Kasumi-1 (cell line): Measurements from ENCODE around the gene TLCD3B.

Source experiments
- DNase-seq, 2 experiments: peaks; one replicate each; lab custom pipeline; 2025; lab: John Stamatoyannopoulos, UW

TLCD3B gene

DNA sequence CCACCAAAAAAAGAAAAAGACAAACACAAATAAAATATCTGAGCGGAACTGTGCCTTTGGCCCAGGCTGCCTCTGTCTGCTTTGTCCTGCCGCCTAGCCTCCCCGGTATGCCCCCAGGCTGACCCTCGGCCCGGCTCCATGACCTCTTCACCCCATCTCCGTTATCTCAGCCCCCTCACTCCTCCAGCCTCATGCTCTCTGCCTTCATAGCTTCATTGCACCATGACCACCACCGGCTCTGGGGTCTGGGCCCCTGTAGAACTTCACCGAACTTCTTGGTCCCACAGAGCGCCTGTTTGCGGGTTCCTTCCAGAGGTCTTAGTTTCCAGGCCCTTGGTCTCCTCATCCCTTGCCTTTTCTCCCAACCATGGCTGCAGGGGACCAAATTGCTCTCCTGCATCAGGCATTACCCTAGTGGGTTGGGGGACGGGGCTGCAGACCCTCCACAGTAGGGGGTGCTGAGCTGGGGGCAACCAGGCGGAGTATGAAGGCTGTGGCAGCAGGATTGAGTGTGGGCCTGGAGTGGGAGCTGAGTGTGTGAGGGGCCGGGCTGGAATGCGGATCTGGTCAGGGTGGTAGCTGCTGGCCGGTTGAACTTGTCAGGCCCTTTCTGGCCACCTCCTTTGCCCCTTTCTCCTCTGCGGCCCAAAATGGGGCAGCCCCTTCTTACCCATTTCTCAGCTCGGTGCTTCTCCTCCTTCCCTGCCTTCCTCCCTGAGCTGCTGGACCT is 42.6 kb downstream of the TLCD3B start:
- DNase-seq, result no peak

GRCh38 chr16:29987371-29988085 is 43.5 kb downstream of the TLCD3B start:
- DNase-seq, result no peak

DNA sequence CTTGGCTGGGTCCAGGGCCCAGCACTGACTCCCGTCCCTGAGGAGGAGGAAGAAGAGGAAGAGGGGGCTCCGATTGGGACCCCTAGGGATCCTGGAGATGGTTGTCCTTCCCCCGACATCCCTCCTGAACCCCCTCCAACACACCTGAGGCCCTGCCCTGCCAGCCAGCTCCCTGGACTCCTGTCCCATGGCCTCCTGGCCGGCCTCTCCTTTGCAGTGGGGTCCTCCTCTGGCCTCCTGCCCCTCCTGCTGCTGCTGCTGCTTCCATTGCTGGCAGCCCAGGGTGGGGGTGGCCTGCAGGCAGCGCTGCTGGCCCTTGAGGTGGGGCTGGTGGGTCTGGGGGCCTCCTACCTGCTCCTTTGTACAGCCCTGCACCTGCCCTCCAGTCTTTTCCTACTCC is 44.1 kb downstream of the TLCD3B start:
- no peak for DNase-seq

DNA sequence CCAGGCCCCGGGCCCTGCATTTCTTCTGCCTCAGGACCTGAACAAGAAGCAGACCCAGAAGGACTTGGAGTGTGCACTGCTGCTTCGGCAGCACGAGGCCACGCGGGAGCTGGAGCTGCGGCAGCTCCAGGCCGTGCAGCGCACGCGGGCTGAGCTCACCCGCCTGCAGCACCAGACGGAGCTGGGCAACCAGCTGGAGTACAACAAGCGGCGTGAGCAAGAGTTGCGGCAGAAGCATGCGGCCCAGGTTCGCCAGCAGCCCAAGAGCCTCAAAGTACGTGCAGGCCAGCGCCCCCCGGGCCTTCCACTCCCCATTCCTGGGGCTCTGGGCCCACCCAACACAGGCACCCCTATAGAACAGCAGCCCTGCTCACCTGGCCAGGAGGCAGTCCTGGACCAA is 44.8 kb downstream of the TLCD3B start:
- DNase-seq, result no peak

- no peak for DNase-seq
Measured at GRCh38 chr16:29985271-29985811, 45.7 kb downstream of the TLCD3B start.

- no peak for DNase-seq
Measured at GRCh38 chr16:29984764-29985147, 46.3 kb downstream of the TLCD3B start.

DNA sequence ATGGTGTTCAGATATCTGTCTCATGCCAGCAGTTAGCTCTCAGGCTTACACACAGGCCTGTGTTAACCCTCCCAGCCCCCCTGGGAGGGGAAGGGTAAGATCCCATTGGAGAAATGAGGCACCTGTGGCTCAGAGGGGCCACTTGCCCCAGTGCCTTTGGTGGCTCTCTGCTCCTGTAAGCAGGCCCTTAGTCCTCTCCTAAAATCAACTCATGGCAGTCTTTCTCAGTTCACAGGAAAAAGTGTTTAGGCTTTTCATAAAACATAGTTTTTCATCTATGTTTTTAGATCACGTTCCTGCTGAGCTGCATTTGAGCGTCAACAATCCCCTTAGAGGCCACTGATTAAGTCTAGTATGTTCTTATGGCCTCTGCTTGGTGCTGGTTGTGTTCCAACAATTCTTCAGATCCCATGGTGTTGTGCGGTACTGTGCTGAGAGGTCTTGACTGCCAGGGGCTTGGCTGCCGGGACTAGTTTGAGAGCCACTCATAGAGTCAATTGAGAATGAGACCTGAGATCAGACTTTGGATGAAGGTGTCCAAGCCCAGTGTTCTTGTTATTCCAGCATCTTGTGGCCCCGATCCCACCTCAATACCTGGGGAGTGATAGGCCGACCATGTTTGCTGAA is 46.8 kb downstream of the TLCD3B start:
- DNase-seq, result no peak

DNA sequence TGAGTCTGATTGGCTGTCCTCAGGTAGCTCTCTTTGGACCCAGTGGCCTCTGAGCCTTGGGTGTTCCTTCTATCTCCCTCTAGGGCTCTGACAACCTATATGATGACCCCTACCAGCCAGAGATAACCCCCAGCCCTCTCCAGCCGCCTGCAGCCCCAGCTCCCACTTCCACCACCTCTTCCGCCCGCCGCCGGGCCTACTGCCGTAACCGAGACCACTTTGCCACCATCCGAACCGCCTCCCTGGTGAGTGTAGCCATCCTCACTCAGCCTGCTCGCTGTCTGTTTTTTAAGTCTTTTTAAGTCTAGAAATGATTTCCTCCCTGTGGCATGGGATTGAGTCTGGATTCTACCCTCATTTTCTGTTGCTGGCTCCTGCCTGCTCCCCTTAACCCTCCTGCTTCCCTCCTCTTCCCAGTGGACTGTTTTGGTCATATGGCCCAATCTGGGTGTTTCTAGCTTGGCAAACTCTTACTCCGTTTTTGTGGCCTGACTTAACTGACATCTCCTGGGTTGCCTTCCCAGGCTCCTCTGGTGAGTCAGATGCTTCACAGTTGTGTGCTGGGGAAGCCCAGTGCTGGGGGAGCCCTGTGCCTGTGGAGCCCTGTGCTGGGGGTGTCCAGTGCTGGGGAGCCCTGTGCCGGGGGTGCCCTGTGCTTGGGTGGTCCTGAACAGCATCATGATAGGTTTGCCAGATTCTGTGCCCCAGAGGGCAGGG is 47.5 kb downstream of the TLCD3B start:
- no peak for DNase-seq

- no peak for DNase-seq
Measured at GRCh38 chr16:29982560-29983419, 48.3 kb downstream of the TLCD3B start.

- no peak for DNase-seq
Measured at GRCh38 chr16:29978564-29979270, 52.4 kb downstream of the TLCD3B start.

GRCh38 chr16:29978081-29978480 is 53.0 kb downstream of the TLCD3B start:
- DNase-seq, result no peak

DNA sequence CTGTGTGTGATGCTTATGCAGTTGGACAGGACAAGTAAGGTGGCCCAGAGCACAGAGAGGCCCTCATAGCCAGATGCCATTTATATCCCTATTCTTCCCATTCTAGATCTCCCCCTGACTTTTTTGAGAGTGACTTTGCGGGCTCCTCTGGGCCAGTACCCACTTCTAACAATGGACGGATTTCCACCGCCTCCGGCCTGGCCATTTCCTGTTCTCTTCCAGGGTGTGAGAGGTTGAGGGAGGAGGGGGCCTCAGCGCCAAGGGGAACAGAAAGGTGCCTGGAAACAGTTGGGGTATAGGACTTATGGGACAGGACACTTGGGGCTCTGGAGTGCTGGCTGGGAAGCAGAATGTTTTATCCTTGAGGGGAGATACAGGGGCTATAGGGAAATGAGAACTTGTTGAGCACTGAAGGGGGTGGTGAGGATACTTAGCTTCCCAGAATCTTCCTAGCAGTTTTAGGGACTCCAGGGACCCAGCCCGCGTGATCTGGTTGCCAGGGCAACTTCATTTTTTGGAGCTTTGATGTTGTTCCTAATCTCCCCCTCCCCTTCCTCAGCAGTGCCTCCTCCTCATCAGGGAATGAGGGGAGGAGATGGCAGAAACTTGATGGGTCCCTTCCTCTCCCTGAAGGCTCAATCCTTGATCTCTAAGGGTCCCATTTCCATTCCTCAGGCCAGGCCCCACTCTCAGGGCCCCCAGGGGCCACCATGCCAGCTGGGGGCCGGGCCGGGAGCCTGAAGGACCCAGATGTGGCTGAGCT is 53.8 kb downstream of the TLCD3B start:
- DNase-seq, result no peak

GRCh38 chr16:29975811-29976511 is 55.1 kb downstream of the TLCD3B start:
- DNase-seq, result no peak

DNA sequence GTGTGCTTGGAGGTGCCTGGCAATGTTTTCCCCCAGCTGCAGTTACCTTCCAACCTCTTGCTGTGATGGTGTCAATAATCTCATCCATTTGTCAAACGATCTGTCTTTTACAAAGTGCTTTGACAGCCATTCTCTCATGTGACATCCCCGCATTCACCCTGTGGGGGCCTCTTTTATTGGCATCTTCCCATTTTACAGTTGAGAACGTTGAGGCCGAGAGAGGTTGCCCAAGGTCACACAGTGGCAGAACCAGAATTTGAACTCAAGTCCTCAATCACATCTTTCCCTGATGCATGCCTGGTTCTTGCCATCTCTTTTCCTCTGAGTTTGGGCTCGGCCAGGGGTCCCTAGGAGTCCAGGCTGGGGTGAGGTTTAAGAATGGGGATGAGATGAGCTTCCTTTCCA is 55.9 kb downstream of the TLCD3B start:
- no peak for DNase-seq
